Stomach (tissue), 4 donors: ENCODE results near the gene ACCS.

Experiments used
- POLR2A ChIP-seq, 4 donors: fragments of 450-650 bp; IDR thresholded peaks; one replicate each; pipeline ENCODE4 v1.6.1; 2016; ENCODE audit warnings: antibody characterized with exemption in 4 of 4, control low read depth in 2 of 4, mild to moderate bottlenecking in 1 of 4, moderate library complexity in 1 of 4
- POLR2AphosphoS5 ChIP-seq, 3 donors: sonication (generic); formaldehyde crosslinking; IDR thresholded peaks; one replicate each; pipeline ENCODE4 v1.6.1; 2016; ENCODE audit warnings: antibody characterized with exemption in 3 of 3
- TF ChIP-seq, protein P1 (sequence below), 7 experiments: fragments of 450-650 bp in 4 of 7; fragments of 200-600 bp in 3 of 7; sonication (generic) in 3 of 7; IDR thresholded peaks; one replicate each; pipeline ENCODE4 v1.5.1; 2016 to 2019; ENCODE audit warnings: antibody characterized with exemption in 7 of 7, control low read depth in 2 of 7, mild to moderate bottlenecking in 1 of 7

DNA sequence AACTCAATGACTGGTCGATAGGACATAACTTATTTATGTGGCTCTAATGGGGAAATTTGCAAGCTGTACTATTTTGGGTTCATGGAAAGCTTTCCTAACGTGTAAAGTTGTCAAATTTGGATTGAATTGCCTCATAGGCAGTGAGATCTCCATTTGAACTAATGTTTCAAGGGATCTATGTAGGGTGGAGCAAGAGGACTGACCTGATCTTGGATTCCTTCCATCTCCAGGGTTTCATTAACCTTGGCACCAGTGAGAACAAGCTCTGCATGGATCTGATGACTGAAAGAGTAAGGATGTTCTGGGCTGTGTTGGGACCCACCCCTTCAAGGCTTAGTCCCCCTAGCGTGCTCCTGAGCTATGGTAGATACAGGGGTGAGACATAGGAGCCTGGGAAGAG lies 16.2 kb upstream of the ACCS start:
- TF ChIP-seq, protein P1, sequence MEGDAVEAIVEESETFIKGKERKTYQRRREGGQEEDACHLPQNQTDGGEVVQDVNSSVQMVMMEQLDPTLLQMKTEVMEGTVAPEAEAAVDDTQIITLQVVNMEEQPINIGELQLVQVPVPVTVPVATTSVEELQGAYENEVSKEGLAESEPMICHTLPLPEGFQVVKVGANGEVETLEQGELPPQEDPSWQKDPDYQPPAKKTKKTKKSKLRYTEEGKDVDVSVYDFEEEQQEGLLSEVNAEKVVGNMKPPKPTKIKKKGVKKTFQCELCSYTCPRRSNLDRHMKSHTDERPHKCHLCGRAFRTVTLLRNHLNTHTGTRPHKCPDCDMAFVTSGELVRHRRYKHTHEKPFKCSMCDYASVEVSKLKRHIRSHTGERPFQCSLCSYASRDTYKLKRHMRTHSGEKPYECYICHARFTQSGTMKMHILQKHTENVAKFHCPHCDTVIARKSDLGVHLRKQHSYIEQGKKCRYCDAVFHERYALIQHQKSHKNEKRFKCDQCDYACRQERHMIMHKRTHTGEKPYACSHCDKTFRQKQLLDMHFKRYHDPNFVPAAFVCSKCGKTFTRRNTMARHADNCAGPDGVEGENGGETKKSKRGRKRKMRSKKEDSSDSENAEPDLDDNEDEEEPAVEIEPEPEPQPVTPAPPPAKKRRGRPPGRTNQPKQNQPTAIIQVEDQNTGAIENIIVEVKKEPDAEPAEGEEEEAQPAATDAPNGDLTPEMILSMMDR (IDR thresholded peaks at IDR 0.05): no peak
- TF ChIP-seq POLR2A (IDR thresholded peaks at IDR 0.05) (no peak), POLR2AphosphoS5 (IDR thresholded peaks at IDR 0.05) (no peak)
